ENCODE results near the gene ST3GAL3.
A peak's percentile ranks its signal among the peaks of the same experiment; 100 is the strongest.

Gene ST3GAL3

DNA sequence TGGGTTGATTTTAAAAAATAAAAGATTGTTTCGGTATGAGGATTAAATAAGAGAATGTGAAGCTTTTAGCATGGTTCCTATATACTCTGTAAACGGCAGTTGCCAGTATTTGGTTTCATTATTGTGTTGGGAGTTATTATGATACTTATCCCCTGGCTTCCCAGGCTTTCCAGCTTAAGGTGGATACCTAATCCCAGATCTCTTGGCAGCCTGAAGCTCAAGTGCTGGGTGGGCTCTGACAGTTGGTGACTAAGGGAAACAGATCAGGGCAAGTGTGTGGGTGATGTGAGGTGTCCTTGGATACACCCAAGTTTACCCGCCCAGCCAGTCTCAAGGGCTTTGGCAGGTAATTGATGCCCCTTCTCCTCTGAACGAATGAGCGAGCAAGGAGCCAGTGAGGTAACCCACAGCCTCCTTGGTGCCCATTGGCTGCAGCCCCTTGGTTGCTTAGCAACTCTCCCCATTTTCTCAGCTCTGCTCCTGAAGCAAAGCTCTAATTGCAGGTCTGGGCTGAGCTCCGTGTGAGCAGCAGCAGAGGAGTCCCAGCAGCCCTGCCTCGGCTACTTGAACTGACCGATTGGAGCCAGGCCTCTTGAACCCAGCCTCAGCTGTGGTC lies 245.5 kb downstream of the ST3GAL3 start:
- H2BK15ac ChIP-seq (replicated peaks; ENCODE audit: low read depth) = no peak overlapping the region
- no peak overlapping the region for H4K8ac ChIP-seq (ENCODE audit: low read depth, low read length)
- peak; percentile 86 for DNase-seq
- H2AK5ac ChIP-seq (ENCODE audit: low read length) = no peak overlapping the region
- no peak overlapping the region for H4K5ac ChIP-seq (ENCODE audit: low read length)
- no peak overlapping the region for H3K4me2 ChIP-seq (ENCODE audit: low read length)
- H3K4ac ChIP-seq (ENCODE audit: low read depth, low read length) = no peak overlapping the region
- H3K4me3 ChIP-seq (ENCODE audit: low read length) = no peak overlapping the region
- H2BK120ac ChIP-seq (ENCODE audit: low read depth, low read length) = no peak overlapping the region
- H3K23ac ChIP-seq (ENCODE audit: low read length) = no peak overlapping the region
- no peaks in the 10 kb centered on the region for H3K36me3 ChIP-seq (ENCODE audit: control insufficient read depth, insufficient read depth, low read length)
- H3K27ac ChIP-seq (ENCODE audit: low read depth, low read length) = no peak overlapping the region
- H3K79me1 ChIP-seq (ENCODE audit: low read length) = peaks cover 2% of the 10 kb centered on the region
- no peaks in the 10 kb centered on the region for H3K27me3 ChIP-seq (ENCODE audit: insufficient read depth, low read length, poor library complexity)
- 100% methylated on average over 2 of the region's 8 CpGs for WGBS (ENCODE audit: extremely low coverage, insufficient coverage, low lambda C conversion rate)
- peaks cover under 1% of the 10 kb centered on the region for H3K4me1 ChIP-seq (ENCODE audit: control insufficient read depth, low read depth, low read length)
- H3K18ac ChIP-seq (ENCODE audit: low read length) = no peak overlapping the region
- no peak overlapping the region for H2BK5ac ChIP-seq (ENCODE audit: low read length)
- H3K9ac ChIP-seq (ENCODE audit: low read length) = no peak overlapping the region
- H3K56ac ChIP-seq (ENCODE audit: low read length) = no peak overlapping the region
- H3K79me2 ChIP-seq (ENCODE audit: control insufficient read depth, insufficient read depth, low read length) = no peaks in the 10 kb centered on the region

DNA sequence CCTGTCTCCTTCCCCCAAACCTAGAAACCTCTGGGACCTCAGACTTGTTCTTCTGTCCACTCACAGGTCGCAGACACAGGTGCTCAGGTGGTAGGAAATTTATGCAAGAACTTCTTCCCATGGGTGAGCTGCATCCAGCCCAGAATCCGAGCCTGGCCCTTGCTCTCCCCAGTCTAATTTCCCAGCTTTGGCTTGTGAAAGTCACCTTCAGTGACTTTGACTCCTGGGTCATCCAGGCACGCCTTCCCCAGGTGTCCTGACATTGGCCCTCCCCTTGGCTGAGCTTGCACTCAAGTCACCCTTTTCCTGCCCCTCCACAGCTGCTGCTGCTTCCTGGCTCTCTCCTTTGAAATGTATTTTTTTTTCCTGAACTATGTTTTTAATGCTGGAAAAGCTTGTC lies 246.0 kb downstream of the ST3GAL3 start:
- no peak overlapping the region for H3K23ac ChIP-seq (ENCODE audit: low read length)
- no peak overlapping the region for H3K4me2 ChIP-seq (ENCODE audit: low read length)
- H3K79me1 ChIP-seq (ENCODE audit: low read length) = peaks cover under 1% of the 10 kb centered on the region
- H3K9ac ChIP-seq (ENCODE audit: low read length) = no peak overlapping the region
- H3K27ac ChIP-seq (ENCODE audit: low read depth, low read length) = no peak overlapping the region
- no peak overlapping the region for H2BK15ac ChIP-seq (replicated peaks; ENCODE audit: low read depth)
- no peak overlapping the region for H2BK5ac ChIP-seq (ENCODE audit: low read length)
- H2AK5ac ChIP-seq (ENCODE audit: low read length) = no peak overlapping the region
- H3K79me2 ChIP-seq (ENCODE audit: control insufficient read depth, insufficient read depth, low read length) = no peaks in the 10 kb centered on the region
- WGBS (ENCODE audit: extremely low coverage, insufficient coverage, low lambda C conversion rate) = no CpG with 5 or more reads among the region's 3 CpGs
- no peak overlapping the region for H3K4ac ChIP-seq (ENCODE audit: low read depth, low read length)
- H4K5ac ChIP-seq (ENCODE audit: low read length) = no peak overlapping the region
- H3K56ac ChIP-seq (ENCODE audit: low read length) = no peak overlapping the region
- no peak overlapping the region for H3K4me3 ChIP-seq (ENCODE audit: low read length)
- no peaks in the 10 kb centered on the region for H3K27me3 ChIP-seq (ENCODE audit: insufficient read depth, low read length, poor library complexity)
- no peaks in the 10 kb centered on the region for H3K4me1 ChIP-seq (ENCODE audit: control insufficient read depth, low read depth, low read length)
- no peak overlapping the region for H3K18ac ChIP-seq (ENCODE audit: low read length)
- no peaks in the 10 kb centered on the region for H3K36me3 ChIP-seq (ENCODE audit: control insufficient read depth, insufficient read depth, low read length)
- H4K8ac ChIP-seq (ENCODE audit: low read depth, low read length) = no peak overlapping the region
- no peak overlapping the region for H2BK120ac ChIP-seq (ENCODE audit: low read depth, low read length)
- no peak for DNase-seq

DNA sequence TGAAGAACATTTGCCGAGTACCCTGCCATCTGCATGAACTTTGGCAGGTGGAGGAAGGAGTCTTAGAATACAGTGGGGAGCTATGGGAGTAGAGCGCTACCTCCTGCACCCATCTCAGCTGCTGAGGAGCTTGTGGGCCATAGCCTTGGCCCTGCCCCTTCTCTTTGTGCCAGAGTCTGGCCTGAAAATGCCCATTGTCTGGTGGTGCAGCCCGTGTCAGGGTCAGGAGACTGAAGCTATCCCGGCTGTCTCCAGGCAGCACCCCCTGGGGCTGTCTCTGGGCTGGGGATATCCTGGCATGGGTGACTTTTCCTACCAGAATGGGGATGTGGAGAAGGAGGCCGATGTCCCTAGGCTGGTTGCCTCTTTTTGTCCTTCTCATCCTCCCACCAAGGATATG lies 246.7 kb downstream of the ST3GAL3 start:
- no peaks in the 10 kb centered on the region for H3K36me3 ChIP-seq (ENCODE audit: control insufficient read depth, insufficient read depth, low read length)
- H3K27me3 ChIP-seq (ENCODE audit: insufficient read depth, low read length, poor library complexity) = no peaks in the 10 kb centered on the region
- no peaks in the 10 kb centered on the region for H3K79me2 ChIP-seq (ENCODE audit: control insufficient read depth, insufficient read depth, low read length)
- no peak overlapping the region for H4K5ac ChIP-seq (ENCODE audit: low read length)
- no peak overlapping the region for H2AK5ac ChIP-seq (ENCODE audit: low read length)
- no CpG with 5 or more reads among the region's 5 CpGs for WGBS (ENCODE audit: extremely low coverage, insufficient coverage, low lambda C conversion rate)
- no peaks in the 10 kb centered on the region for H3K79me1 ChIP-seq (ENCODE audit: low read length)
- no peaks in the 10 kb centered on the region for H3K4me1 ChIP-seq (ENCODE audit: control insufficient read depth, low read depth, low read length)
- H3K9ac ChIP-seq (ENCODE audit: low read length) = no peak overlapping the region
- H3K56ac ChIP-seq (ENCODE audit: low read length) = no peak overlapping the region
- no peak overlapping the region for H3K27ac ChIP-seq (ENCODE audit: low read depth, low read length)
- H3K4ac ChIP-seq (ENCODE audit: low read depth, low read length) = no peak overlapping the region
- no peak overlapping the region for H2BK15ac ChIP-seq (replicated peaks; ENCODE audit: low read depth)
- no peak overlapping the region for H2BK120ac ChIP-seq (ENCODE audit: low read depth, low read length)
- no peak overlapping the region for H3K4me2 ChIP-seq (ENCODE audit: low read length)
- no peak overlapping the region for H3K23ac ChIP-seq (ENCODE audit: low read length)
- no peak overlapping the region for H3K18ac ChIP-seq (ENCODE audit: low read length)
- no peak overlapping the region for H2BK5ac ChIP-seq (ENCODE audit: low read length)
- no peak overlapping the region for H3K4me3 ChIP-seq (ENCODE audit: low read length)
- DNase-seq = no peak
- no peak overlapping the region for H4K8ac ChIP-seq (ENCODE audit: low read depth, low read length)

DNA sequence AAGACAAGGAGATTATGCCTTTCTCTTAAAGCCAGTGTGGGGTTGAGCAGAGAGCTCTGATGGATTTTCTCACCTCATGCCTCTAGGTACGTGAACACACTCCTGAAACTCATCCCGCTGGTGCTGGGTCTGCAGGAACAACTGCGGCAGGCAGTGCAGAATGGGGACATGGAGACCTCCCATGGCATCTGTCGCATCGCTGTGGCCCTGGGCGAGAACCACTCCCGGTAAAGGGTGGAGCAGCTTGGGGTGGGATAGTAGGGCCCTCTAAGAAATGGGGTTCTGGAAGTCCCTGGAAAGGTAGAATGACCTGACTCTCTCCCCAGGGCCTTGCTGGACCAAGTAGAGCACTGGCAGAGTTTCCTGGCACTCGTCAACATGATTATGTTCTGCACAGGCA lies 248.9 kb downstream of the ST3GAL3 start:
- no peak overlapping the region for H3K27ac ChIP-seq (ENCODE audit: low read depth, low read length)
- no peak for DNase-seq
- no peak overlapping the region for H3K23ac ChIP-seq (ENCODE audit: low read length)
- H2BK120ac ChIP-seq (ENCODE audit: low read depth, low read length) = no peak overlapping the region
- H3K4me3 ChIP-seq (ENCODE audit: low read length) = no peak overlapping the region
- H3K56ac ChIP-seq (ENCODE audit: low read length) = no peak overlapping the region
- no peak overlapping the region for H3K4me2 ChIP-seq (ENCODE audit: low read length)
- H3K9ac ChIP-seq (ENCODE audit: low read length) = no peak overlapping the region
- H2AK5ac ChIP-seq (ENCODE audit: low read length) = no peak overlapping the region
- H4K5ac ChIP-seq (ENCODE audit: low read length) = no peak overlapping the region
- WGBS (ENCODE audit: extremely low coverage, insufficient coverage, low lambda C conversion rate) = no CpG with 5 or more reads among the region's 8 CpGs
- no peak overlapping the region for H3K4ac ChIP-seq (ENCODE audit: low read depth, low read length)
- no peak overlapping the region for H2BK15ac ChIP-seq (replicated peaks; ENCODE audit: low read depth)
- H3K79me1 ChIP-seq (ENCODE audit: low read length) = no peaks in the 10 kb centered on the region
- H2BK5ac ChIP-seq (ENCODE audit: low read length) = no peak overlapping the region
- no peaks in the 10 kb centered on the region for H3K4me1 ChIP-seq (ENCODE audit: control insufficient read depth, low read depth, low read length)
- H3K27me3 ChIP-seq (ENCODE audit: insufficient read depth, low read length, poor library complexity) = no peaks in the 10 kb centered on the region
- H4K8ac ChIP-seq (ENCODE audit: low read depth, low read length) = no peak overlapping the region
- H3K36me3 ChIP-seq (ENCODE audit: control insufficient read depth, insufficient read depth, low read length) = no peaks in the 10 kb centered on the region
- H3K79me2 ChIP-seq (ENCODE audit: control insufficient read depth, insufficient read depth, low read length) = no peaks in the 10 kb centered on the region
- H3K18ac ChIP-seq (ENCODE audit: low read length) = no peak overlapping the region

DNA sequence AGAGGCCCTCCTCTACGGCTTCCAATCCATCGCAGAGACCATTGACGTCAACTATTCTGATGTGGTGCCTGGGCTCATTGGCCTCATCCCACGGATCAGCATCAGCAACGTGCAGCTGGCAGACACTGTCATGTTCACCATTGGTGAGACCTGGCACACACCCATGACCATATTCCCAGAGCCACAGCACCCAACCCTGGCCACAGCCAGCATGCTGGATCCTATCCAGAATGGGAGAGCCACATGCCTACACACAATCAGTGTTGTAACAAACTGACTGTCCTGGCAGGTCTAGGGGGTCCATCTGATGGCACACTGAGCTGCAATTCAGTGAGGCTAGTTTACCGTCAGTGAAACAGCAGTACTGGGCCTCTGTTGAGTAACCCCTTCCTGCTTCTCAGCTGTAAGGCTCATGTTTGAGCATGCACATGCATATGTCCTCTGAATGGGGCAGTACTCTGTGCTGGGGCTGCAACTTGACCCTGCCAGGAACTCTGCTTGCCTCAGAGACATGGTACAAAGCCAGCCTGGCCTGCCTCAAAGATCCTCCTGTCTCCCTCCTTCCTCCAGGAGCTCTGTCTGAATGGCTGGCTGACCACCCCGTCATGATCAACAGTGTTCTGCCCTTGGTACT lies 250.2 kb downstream of the ST3GAL3 start:
- Histone ChIP-seq H3K23ac (ENCODE audit: low read length) (no peak overlapping the region), H2BK5ac (ENCODE audit: low read length) (no peak overlapping the region), H3K27me3 (ENCODE audit: insufficient read depth, low read length, poor library complexity) (no peaks in the 10 kb centered on the region), H2BK15ac (replicated peaks; ENCODE audit: low read depth) (no peak overlapping the region), H3K79me2 (ENCODE audit: control insufficient read depth, insufficient read depth, low read length) (no peaks in the 10 kb centered on the region), H2BK120ac (ENCODE audit: low read depth, low read length) (no peak overlapping the region), H3K18ac (ENCODE audit: low read length) (no peak overlapping the region), H3K4me2 (ENCODE audit: low read length) (no peak overlapping the region), H3K56ac (ENCODE audit: low read length) (no peak overlapping the region), H3K79me1 (ENCODE audit: low read length) (no peaks in the 10 kb centered on the region), H2AK5ac (ENCODE audit: low read length) (no peak overlapping the region), H3K9ac (ENCODE audit: low read length) (no peak overlapping the region), H3K4ac (ENCODE audit: low read depth, low read length) (no peak overlapping the region), H3K27ac (ENCODE audit: low read depth, low read length) (no peak overlapping the region), H4K5ac (ENCODE audit: low read length) (no peak overlapping the region), H3K4me1 (ENCODE audit: control insufficient read depth, low read depth, low read length) (no peaks in the 10 kb centered on the region), H3K4me3 (ENCODE audit: low read length) (no peak overlapping the region), H4K8ac (ENCODE audit: low read depth, low read length) (no peak overlapping the region), H3K36me3 (ENCODE audit: control insufficient read depth, insufficient read depth, low read length) (peaks cover 1% of the 10 kb centered on the region)
- DNase-seq = no peak
- WGBS (ENCODE audit: extremely low coverage, insufficient coverage, low lambda C conversion rate) = no CpG with 5 or more reads among the region's 7 CpGs
